DMS153 treated with DMSO at 0.1 percent for 48 hours (cell line): ENCODE measurements around the gene ITGB1BP1.
A peak's percentile ranks its signal among the peaks of the same experiment; 100 is the strongest.

ENCODE experiments used
- DNase-seq: peaks from one replicate; lab custom pipeline; 2025; ENCODE audit not compliant: unreplicated experiment; lab: John Stamatoyannopoulos, UW

Gene ITGB1BP1

DNA sequence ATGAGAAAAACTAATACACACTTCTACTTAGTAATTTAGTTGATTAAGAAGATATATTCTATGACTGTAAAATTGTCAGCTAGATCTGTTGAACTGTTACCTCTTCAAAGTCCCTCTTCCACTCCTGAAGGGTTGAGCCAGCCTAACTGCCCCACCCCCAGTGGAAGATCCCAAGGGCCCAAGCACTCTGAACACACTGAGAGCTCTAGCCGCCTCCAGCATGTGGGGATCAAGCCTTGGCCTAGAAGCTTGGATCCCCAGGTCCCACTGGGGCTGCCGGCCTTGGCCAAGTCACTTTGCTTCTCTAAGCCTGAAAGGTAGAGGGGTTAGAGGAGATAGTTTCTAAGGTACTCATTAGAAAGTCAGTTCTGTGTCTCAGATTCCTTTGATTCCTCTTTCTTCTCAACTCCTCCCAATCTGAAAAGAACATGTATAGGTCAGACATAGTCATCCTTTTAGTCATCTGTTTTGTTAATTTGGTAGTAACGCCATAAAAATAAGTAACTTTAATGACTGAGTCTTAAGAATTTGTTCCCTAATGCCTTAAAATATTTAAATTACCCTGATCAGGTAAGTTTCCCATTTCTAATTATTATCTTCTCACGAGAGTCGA is 5.7 kb upstream of the ITGB1BP1 start:
- no peak for DNase-seq

DNA sequence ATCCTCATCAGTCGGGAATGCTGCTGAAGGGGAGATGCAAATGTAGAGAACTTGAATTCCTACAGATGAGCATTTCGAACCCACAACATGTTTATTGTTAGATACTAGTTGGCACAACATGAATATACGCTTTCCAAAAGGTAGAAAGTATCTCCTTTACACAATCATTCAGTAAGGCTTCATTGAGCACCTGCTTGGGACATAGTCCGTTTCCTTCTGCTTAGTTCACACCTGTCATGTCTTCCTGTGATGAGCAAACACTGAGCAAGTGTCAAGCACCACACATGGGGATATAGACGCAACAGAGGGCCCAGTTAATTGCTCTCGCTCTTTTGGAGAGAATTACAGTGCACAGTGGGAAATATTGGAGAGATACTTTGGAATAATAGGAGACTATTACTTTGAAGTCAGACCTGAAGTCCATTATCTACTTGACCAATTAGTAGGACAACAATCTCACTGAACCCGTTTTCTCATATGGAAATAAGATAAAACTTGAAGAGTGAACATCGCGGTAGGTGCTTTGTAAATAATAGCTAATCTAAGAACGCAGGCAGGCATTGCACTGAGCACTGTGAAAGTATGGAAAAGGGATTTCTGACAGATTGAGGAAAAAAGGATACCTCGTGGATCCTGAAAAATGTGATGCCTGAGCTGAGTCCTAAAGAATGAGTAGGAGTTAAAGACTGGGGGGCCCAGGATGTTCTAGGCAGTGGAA is 1.3 kb upstream of the ITGB1BP1 start:
- DNase-seq: no peak

DNA sequence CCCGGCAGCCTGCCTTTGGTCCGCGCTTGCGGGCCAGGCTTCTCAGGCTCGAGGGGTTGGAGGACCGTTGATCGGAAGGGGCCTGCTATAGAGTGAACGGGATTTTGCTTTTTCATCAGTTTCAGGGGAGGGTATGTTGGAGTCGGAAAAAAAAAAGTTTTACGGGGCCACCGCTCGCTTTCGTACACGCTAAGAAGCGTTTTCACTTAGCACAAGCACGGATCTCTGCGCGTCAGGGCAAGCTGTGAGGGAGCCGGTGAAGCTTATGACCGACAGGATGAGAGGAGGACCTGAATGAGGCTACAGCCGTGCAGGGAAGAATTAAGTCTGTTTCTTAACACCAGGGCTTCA is 569 bp upstream of the ITGB1BP1 start:
- no peak for DNase-seq

GRCh38 chr2:9422321-9423099 is 818 bp downstream of the ITGB1BP1 start:
- peak; percentile 23 for DNase-seq

DNA sequence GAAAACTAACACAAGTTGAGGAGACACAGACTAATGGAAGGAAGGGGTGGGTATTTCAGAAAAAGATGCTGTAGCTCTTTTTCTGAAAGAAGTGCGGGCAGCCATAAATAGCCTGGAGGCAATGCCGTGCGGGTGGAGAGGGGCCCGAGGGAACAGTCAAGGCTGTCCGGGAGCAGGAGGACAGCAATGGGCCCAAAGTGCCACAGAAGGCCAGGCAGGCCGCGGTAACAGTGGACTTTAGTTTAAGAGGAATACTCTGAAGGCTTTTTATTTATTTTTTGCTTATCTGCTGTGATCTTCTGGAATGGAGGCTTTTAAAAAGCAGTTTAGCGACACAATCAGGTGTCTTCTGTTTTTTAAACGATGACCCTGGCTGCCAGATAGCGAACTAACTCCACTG is 2.8 kb downstream of the ITGB1BP1 start:
- DNase-seq: no peak

- no peak for DNase-seq
These were observed 3.8 kb downstream of the ITGB1BP1 start for GRCh38 chr2:9419541-9419940.

DNA sequence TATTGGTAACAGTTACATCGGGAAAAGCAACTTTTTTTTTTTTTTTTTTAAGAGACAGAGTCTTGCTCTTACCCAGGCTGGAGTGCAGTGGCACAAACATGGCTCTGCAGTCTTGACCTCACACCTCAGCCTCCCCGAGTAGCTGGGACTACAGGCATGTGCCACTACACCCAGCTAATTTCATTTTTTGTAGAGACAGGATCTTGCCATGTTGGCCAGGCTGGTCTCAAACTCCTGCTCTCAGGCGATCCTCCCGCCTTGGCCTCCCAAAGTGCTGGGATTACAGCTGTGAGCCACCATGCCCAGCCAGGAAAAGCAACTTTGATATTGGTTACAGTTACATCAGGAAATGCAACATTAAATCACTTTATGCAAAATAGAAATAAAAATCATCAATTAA is 4.6 kb downstream of the ITGB1BP1 start:
- no peak for DNase-seq

DNA sequence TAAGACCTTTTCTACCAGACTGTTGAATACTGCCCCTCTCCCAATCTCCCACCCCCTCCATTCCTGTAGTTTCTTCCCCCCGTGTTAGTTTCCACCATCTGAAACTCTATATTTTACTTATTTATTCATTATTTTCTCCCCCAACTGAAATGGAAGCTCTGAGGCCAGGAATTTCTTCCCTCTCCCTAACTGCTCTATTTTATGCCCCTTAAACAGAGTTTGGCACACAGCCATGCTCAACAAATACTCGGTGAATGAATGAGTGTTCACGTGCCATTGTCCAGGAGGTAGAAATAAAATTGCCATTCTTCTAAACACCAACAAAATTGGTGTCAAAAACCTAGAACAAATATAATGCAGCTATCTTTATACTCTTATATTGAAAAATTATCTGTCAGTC is 5.6 kb downstream of the ITGB1BP1 start:
- no peak for DNase-seq

DNA sequence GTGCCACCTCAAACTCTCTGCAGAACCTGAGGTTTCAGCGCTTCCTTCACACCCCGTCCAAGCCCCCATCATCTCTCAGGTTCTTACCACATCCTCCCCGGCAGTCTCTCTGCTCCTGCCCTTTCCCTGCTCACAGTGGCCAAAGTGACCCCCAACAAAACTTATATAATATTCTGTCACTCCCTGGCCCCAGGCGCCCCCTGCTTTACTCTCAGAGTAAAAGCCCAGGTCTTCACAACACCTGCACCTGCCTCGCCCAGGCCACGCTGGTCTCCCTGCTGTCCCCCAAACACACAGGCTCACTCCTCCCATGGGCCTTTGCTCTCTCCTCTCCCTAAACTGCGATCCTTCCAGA is 6.4 kb downstream of the ITGB1BP1 start:
- DNase-seq: no peak

- no peak for DNase-seq
These were observed 6.9 kb downstream of the ITGB1BP1 start for GRCh38 chr2:9416267-9416961.

DNA sequence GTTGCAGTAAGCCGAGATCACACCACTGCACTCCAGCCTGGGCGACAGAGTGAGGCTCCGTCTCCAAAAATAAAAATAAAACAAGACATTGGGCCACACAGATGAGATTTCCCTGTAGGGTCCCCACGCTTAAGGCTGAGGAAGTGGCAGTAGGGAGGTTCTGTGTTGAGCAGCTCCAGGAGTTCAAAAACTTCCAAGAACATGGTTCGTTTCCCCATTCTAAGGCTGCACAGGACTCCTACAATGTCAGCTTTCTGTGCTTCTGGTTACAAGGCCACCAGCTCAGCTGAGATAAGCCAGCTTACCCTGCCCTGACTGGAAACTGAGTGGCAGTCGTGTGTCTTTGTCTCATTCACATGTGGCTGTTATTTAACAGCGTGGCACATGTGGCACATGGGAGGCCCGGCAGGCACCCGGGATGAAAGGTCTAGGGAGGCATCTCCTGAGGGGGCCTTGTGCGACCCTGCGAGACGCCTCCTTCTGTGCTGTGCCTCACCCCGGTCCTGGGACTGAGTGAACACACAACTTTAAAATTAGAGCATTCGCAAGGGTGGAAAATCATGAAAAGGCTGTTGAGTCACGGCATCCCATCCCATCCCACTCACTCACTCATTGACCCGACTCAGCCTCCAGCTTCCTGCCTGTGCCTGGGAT is 7.7 kb downstream of the ITGB1BP1 start:
- no peak for DNase-seq

DNA sequence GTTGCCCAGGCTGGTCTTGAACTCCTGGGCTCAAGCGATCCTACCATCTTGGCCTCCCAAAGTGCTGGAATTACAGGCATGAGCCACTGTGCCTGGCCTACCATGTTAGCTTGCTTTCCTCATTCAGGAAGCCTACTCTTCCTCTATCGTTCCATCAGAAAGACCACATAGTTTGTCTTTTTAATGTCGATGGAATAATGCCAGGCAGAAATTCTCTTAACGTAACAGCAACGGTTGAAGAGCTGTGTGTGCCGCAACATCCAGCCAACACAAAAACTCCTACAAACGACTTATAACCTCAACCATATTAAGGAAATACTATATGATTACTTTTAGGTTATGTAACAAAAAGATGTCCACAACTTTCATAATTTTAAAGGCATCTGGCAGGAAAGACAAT is 10.5 kb downstream of the ITGB1BP1 start:
- no peak for DNase-seq

DNA sequence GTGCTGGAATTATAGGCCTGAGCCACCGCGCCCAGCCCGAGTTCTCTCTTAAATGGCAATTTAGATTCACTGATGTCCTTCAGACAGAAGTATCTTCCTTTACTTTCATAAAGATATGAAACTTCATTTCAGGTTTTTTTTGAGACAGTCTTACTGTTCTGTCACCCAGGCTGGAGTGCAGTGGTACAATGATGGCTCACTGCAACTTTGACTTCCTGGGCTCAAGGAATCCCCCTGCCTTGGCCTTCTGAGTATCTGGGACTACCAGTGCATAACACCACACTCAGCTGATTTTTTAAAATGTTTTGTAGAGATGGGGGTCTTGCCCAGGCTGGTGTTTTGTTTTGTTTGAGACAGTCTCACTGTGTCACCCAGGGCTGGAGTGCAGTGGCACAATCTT is 13.2 kb downstream of the ITGB1BP1 start:
- no peak for DNase-seq

DNA sequence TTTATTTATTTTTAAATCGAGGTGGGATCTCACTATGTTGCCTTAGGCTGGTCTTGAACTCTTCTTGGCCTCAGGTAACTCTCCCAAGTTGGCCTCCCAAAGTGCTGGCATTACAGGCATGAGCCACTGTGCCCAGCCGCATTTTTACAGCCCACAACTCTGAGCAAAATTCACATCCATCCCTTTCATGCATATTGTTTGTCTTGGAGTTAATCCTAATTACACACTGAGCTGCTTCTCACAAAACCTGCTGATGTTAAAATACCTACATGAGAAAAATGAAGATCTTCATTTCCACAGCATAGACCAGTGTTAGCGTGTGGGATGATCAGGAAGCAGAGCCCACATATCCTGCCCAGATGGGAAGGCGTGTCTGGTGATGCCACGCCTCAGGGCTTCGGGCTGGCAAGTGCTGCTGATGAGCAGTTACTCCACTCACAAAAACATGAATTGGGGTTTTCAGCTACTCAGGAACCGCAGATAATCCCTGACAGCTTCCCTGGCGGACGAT is 14.6 kb downstream of the ITGB1BP1 start:
- no peak for DNase-seq

GRCh38 chr2:9407363-9407811 is 15.9 kb downstream of the ITGB1BP1 start:
- DNase-seq: no peak

- no peak for DNase-seq
These were observed 16.6 kb downstream of the ITGB1BP1 start for GRCh38 chr2:9406529-9407362.

GRCh38 chr2:9405636-9406035 is 17.7 kb downstream of the ITGB1BP1 start:
- no peak for DNase-seq

DNA sequence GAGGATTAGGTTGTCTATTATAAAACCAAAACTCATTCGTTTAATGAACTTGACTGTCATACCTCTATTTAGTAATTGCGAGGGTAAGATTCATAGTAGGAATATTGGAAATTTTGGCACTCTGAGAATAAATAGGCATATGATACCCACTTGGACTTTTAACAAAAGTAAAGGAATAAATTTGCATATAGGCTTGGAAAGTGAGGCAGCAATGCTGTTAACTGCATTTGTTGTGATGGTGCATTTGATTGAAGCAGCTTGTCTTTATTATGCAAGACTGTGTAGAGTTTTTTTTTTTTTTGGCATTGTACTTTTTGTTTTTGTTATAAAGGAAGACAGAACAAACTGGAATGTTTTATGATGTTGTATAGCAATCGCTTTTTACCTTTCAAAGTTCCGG is 18.9 kb downstream of the ITGB1BP1 start:
- no peak for DNase-seq

DNA sequence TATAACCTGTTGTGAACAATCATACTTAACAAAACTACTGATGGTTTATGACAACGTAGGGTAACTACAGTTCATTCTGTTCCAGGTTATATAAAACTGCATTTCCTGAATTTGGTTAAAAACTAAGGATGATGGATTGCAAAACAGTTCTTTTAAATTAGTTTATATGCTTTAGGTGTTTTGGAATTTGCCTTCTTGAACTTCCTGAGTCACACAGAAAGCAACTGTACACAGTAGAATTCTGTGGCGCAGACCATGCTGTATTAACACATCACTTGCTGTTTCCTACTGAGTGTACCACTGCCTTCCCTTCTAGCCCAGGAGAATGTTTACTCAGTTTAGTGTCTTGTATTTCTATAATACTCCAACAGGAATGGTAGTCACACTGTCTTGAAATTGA is 19.4 kb downstream of the ITGB1BP1 start:
- no peak for DNase-seq
